Tibial nerve (tissue), 4 donors: ENCODE results near the gene NTM. TPM values are rescaled to one million over a fixed set of nuclear protein-coding genes. Genes with fewer than 3 reads are reported as not detected.
A peak's percentile ranks its signal among the peaks of the same experiment; 100 is the strongest.

ENCODE experiments used
- DNase-seq, 2 donors: peaks; one replicate each; pipeline ENCODE4 v3.0.0-alpha.2; 2019; ENCODE audit warnings: low spot score in 2 of 2
- H3K27ac ChIP-seq, 4 donors: fragments of 200-600 bp; sonication (generic) in 3 of 4; one replicate each; pipeline ENCODE4 v1.5.1; 2017 to 2019; ENCODE audit warnings: mild to moderate bottlenecking in 1 of 4
- H3K27me3 ChIP-seq, 2 donors: fragments of 200-600 bp; sonication (generic) in 1 of 2; one replicate each; pipeline versions ENCODE4 v1.5.1 to v1.6.0; 2017 to 2019
- H3K36me3 ChIP-seq, 3 donors: fragments of 200-600 bp; sonication (generic); one replicate each; pipeline ENCODE4 v1.5.1; 2018 to 2019
- H3K4me1 ChIP-seq, 4 donors: fragments of 200-600 bp; sonication (generic) in 3 of 4; one replicate each; pipeline ENCODE4 v1.5.1; 2017 to 2019
- H3K4me3 ChIP-seq, 4 donors: fragments of 200-600 bp; sonication (generic) in 3 of 4; one replicate each; pipeline ENCODE4 v1.5.1; 2017 to 2019; ENCODE audit warnings: mild to moderate bottlenecking in 1 of 4, moderate library complexity in 1 of 4
- H3K9me3 ChIP-seq, 4 donors: fragments of 200-600 bp; sonication (generic) in 3 of 4; one replicate each; pipeline ENCODE4 v1.5.1; 2017 to 2019
- EP300 ChIP-seq, 2 donors: sonication (generic); formaldehyde crosslinking; IDR thresholded peaks; one replicate each; pipeline ENCODE4 v1.6.1; 2017; ENCODE audit warnings: antibody characterized with exemption in 2 of 2, mild to moderate bottlenecking in 1 of 2
- POLR2A ChIP-seq, 2 donors: fragments of 450-650 bp; IDR thresholded peaks; one replicate each; pipeline ENCODE4 v1.6.1; 2017; ENCODE audit warnings: antibody characterized with exemption in 2 of 2, mild to moderate bottlenecking in 2 of 2, moderate library complexity in 2 of 2
- WGBS, 2 donors: methylation state at CpG; one replicate each; pipeline ENCODE4 v1.1.5; 2018; 5-methylcytosine and 5-hydroxymethylcytosine counted together
- total RNA-seq, 4 donors: library from RNA; depleted of rRNA; stranded (reverse); fragments of >200 nt; gene quantifications; one replicate each; pipeline ENCODE4 v1.1.0, GENCODE V29; 2016
- TF ChIP-seq, protein P1 (sequence below), 5 experiments: fragments of 200-600 bp in 3 of 5; fragments of 450-650 bp in 2 of 5; sonication (generic) in 3 of 5; IDR thresholded peaks; one replicate each; pipeline ENCODE4 v1.5.1; 2016 to 2019; ENCODE audit warnings: antibody characterized with exemption in 5 of 5, mild to moderate bottlenecking in 3 of 5, moderate library complexity in 2 of 5

Gene NTM
- total RNA-seq, 4 donors from 2014 or later, result 3.7 to 11.4 (median 10.8) TPM

DNA sequence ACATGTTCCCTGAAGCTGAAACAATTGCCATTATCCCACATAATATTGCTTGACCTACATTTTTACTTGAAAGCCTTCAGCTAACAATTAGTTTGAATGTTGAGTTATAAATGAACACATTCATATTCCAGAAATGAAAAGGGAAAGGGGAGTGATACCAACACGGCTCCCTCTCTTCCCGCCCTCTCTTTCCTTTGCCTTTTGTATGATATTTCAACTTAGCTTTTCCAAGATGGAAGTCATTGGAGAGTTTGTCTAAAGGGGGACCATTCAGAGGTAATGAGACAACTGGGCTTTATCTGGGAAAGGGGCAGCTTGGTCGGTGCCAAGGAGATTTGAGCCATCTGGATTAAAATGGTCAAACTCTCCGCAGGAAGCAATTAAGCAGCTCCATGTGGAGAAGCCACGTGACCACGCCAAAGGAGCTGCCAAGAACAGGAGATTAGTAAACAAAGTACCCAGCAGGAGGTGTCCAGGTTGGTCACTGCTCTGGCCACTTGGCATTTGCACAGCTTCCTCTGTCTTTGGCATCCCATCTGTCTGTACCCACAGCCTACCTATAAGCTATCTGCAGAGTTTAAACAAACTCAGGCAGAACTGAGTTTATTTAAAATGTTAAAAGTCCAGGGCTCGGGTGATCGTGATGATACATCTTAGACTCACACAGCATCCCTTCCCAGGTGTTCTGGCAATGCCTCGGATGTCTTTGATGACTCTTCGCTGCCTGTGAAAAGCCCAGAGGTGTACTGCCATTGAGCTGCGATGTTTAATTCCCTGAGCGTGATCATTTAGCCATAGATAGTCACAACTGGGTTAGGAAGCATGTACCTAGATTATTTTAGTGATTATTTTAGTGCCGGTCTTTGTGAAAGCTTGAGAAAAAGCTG, 735.9 kb downstream of the NTM start:
- no peak overlapping the region for H3K4me3 ChIP-seq
- H3K9me3 ChIP-seq, result no peaks in the 10 kb centered on the region
- H3K27me3 ChIP-seq, result no peaks in the 10 kb centered on the region
- TF ChIP-seq, protein P1, sequence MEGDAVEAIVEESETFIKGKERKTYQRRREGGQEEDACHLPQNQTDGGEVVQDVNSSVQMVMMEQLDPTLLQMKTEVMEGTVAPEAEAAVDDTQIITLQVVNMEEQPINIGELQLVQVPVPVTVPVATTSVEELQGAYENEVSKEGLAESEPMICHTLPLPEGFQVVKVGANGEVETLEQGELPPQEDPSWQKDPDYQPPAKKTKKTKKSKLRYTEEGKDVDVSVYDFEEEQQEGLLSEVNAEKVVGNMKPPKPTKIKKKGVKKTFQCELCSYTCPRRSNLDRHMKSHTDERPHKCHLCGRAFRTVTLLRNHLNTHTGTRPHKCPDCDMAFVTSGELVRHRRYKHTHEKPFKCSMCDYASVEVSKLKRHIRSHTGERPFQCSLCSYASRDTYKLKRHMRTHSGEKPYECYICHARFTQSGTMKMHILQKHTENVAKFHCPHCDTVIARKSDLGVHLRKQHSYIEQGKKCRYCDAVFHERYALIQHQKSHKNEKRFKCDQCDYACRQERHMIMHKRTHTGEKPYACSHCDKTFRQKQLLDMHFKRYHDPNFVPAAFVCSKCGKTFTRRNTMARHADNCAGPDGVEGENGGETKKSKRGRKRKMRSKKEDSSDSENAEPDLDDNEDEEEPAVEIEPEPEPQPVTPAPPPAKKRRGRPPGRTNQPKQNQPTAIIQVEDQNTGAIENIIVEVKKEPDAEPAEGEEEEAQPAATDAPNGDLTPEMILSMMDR (IDR thresholded peaks at IDR 0.05), result no peak
- TF ChIP-seq POLR2A (IDR thresholded peaks at IDR 0.05) (no peak), EP300 (IDR thresholded peaks at IDR 0.05) (no peak)
- H3K4me1 ChIP-seq, result peaks cover 0 to 11% (median 3%) of the 10 kb centered on the region in 4 donors
- H3K27ac ChIP-seq, result peak overlapping the region in 3 of 4 donors; percentile 5 to 42 (median 31)
- no peak for DNase-seq
- 68 to 73% methylated on average over 13 of the region's 13 CpGs for WGBS, 2 donors
- no peaks in the 10 kb centered on the region for H3K36me3 ChIP-seq

- TF ChIP-seq POLR2A (IDR thresholded peaks at IDR 0.05) (no peak), EP300 (IDR thresholded peaks at IDR 0.05) (no peak)
- TF ChIP-seq, protein P1 (IDR thresholded peaks at IDR 0.05), result no peak
- WGBS, 2 donors, result 35 to 39% methylated on average over 2 of the region's 2 CpGs
- Histone ChIP-seq H3K27ac (peak overlapping the region; percentile 67 to 94 (median 81)), H3K27me3 (no peaks in the 10 kb centered on the region), H3K4me3 (no peak overlapping the region), H3K36me3 (no peaks in the 10 kb centered on the region), H3K4me1 (peaks cover 0 to 45% (median 27%) of the 10 kb centered on the region in 4 donors), H3K9me3 (no peaks in the 10 kb centered on the region)
- no peak for DNase-seq
These were observed 740.9 kb downstream of the NTM start for GRCh38 chr11:132111316-132111715.

DNA sequence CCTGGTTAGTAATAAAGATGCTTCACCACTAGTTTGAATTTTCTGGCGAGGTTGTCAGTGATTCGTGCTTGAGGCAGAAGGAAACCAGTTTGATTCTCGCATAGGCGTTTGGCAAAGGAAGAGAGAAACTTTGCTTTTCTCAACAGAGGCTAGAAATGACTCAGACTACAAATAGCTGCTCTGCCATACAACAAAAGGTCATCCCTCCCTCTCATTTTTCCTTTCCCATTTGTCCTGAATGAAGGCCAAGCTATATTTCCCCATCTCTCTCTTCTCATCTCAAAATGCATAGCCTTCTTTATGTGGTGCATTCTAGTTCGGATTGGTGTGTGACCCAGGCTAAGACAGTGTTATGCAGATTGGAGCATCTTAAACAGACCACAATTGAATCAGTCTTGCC, 741.4 kb downstream of the NTM start:
- Histone ChIP-seq H3K4me1 (peaks cover 0 to 45% (median 27%) of the 10 kb centered on the region in 4 donors), H3K27me3 (no peaks in the 10 kb centered on the region), H3K27ac (peak overlapping the region; percentile 67 to 94 (median 81)), H3K36me3 (no peaks in the 10 kb centered on the region), H3K9me3 (no peaks in the 10 kb centered on the region), H3K4me3 (no peak overlapping the region)
- WGBS, 2 donors, result 17 to 28% methylated on average over 5 of the region's 5 CpGs
- no peak for DNase-seq
- TF ChIP-seq EP300 (IDR thresholded peaks at IDR 0.05), result peak in 1 of 2 donors; percentile 45
- TF ChIP-seq, protein P1 (IDR thresholded peaks at IDR 0.05), result no peak
- no peak for TF ChIP-seq POLR2A (IDR thresholded peaks at IDR 0.05)

DNA sequence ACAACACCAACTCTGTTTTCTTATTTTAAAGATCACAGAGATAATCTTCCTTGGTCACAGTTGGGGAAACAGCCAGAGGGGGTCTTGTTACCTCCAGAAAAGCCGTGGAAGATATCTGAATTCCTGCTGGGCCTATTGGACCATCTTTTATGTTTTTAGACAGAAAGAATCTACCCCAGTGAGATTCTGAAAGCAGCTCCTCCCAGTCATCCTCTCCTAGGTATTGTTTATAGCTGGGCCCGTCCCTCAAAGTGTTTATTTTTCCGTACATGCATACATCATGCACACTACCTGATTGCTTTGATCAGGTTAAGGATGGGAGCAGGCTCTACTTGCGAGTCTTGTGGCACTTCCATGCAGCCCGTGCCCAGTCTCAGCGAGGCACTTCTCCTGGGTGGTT, 742.4 kb downstream of the NTM start:
- H3K27me3 ChIP-seq, result no peaks in the 10 kb centered on the region
- no peaks in the 10 kb centered on the region for H3K36me3 ChIP-seq
- TF ChIP-seq, protein P1 (IDR thresholded peaks at IDR 0.05), result no peak
- peak in 1 of 2 donors; percentile 6 for TF ChIP-seq POLR2A (IDR thresholded peaks at IDR 0.05)
- TF ChIP-seq EP300 (IDR thresholded peaks at IDR 0.05), result no peak
- 71 to 76% methylated on average over 6 of the region's 6 CpGs for WGBS, 2 donors
- peaks cover 0 to 52% (median 27%) of the 10 kb centered on the region in 4 donors for H3K4me1 ChIP-seq
- H3K4me3 ChIP-seq, result no peak overlapping the region
- H3K9me3 ChIP-seq, result no peaks in the 10 kb centered on the region
- H3K27ac ChIP-seq, result peak overlapping the region; percentile 75 to 94 (median 86)
- no peak for DNase-seq

DNA sequence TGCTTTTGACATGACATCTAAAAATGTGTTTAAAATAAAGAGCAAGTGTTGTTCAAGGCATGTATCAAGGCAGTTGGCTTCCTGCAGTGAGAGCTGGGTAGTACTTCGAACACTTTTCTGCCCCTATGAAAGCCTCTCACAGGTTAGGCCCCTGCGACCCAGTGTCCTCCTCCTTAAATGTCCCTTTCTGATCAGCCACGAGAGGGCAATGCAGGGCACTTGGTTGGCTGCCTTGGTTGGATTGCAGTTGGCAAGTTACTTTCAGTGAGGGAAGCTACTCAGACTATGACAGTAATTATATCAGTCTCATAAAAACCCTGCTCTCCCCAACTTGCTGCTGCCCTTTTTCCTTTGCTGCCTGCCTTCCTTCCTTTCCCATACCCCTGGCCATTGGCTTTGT, 743.8 kb downstream of the NTM start:
- peaks cover 0 to 52% (median 27%) of the 10 kb centered on the region in 4 donors for H3K4me1 ChIP-seq
- 31 to 32% methylated on average over 3 of the region's 3 CpGs for WGBS, 2 donors
- H3K27ac ChIP-seq, result peak overlapping the region; percentile 75 to 94 (median 86)
- TF ChIP-seq EP300 (IDR thresholded peaks at IDR 0.05), result no peak
- TF ChIP-seq POLR2A (IDR thresholded peaks at IDR 0.05), result no peak
- TF ChIP-seq, protein P1 (IDR thresholded peaks at IDR 0.05), result peak in 4 of 5 experiments; percentile 27 to 45 (median 36)
- H3K36me3 ChIP-seq, result no peaks in the 10 kb centered on the region
- no peaks in the 10 kb centered on the region for H3K9me3 ChIP-seq
- peak in 1 of 2 donors; percentile 41 for DNase-seq
- H3K27me3 ChIP-seq, result no peaks in the 10 kb centered on the region
- H3K4me3 ChIP-seq, result no peak overlapping the region
